Left ventricle myocardium inferior (tissue), 1 donor: Measurements from ENCODE around the gene ACADL. TPM values are rescaled to one million over a fixed set of nuclear protein-coding genes. Genes with fewer than 3 reads are reported as not detected.

ENCODE experiments used
- DNase-seq: peaks from one replicate; pipeline ENCODE4 v3.0.0-alpha.2; 2020
- H3K27ac ChIP-seq: fragments of 200-600 bp; replicated peaks from 2 replicates; pipeline ENCODE4 v1.8.0; 2021
- H3K27me3 ChIP-seq: fragments of 200-600 bp; 2 replicates; pipeline ENCODE4 v1.8.0; 2021; ENCODE audit warnings: low read depth
- H3K36me3 ChIP-seq: fragments of 200-600 bp; 2 replicates; pipeline ENCODE4 v1.8.0; 2021
- H3K4me1 ChIP-seq: fragments of 200-600 bp; 2 replicates; pipeline ENCODE4 v1.8.0; 2021
- H3K4me3 ChIP-seq: fragments of 200-600 bp; 2 replicates; pipeline ENCODE4 v1.8.0; 2021; ENCODE audit warnings: mild to moderate bottlenecking, moderate library complexity
- H3K9me3 ChIP-seq: fragments of 200-600 bp; replicated peaks from 2 replicates; pipeline ENCODE4 v1.8.0; 2021
- intact Hi-C: fragments of 100-400 bp; cut with micrococcal nuclease; formaldehyde crosslinking; loops from one replicate; pipeline ENCODE4 v1.11.0; 2022
- total RNA-seq: library from RNA; stranded (reverse); fragmentation: NEBNext Ultra II Directional; extraction: Animal tissue kit (Norgen Biotek cat#: 25700); gene quantifications from one replicate; pipeline ENCODE4 v1.2.1, GENCODE V29; 2021
- TF ChIP-seq, protein P1 (sequence below): fragments of 200-600 bp; IDR thresholded peaks from 2 replicates; pipeline ENCODE4 v1.8.0; 2021; ENCODE audit warnings: antibody characterized with exemption, mild to moderate bottlenecking, borderline replicate concordance
- donor health status: DM: no; HTN: yes; CAD: no; lungs with severe emphysema.

Gene ACADL
- total RNA-seq, 1 donor from 2014 or later: 1.3 TPM

GRCh38 chr2:210250622-210251021 lies 25.4 kb upstream of the ACADL start:
- intact Hi-C loops: no loop called here
- Histone ChIP-seq H3K27ac (no peak overlapping the region), H3K27me3 (no peaks in the 10 kb centered on the region), H3K9me3 (peaks cover 8% of the 10 kb centered on the region), H3K36me3 (no peaks in the 10 kb centered on the region), H3K4me1 (no peaks in the 10 kb centered on the region), H3K4me3 (no peak overlapping the region)
- no peak for DNase-seq
- TF ChIP-seq, protein P1, sequence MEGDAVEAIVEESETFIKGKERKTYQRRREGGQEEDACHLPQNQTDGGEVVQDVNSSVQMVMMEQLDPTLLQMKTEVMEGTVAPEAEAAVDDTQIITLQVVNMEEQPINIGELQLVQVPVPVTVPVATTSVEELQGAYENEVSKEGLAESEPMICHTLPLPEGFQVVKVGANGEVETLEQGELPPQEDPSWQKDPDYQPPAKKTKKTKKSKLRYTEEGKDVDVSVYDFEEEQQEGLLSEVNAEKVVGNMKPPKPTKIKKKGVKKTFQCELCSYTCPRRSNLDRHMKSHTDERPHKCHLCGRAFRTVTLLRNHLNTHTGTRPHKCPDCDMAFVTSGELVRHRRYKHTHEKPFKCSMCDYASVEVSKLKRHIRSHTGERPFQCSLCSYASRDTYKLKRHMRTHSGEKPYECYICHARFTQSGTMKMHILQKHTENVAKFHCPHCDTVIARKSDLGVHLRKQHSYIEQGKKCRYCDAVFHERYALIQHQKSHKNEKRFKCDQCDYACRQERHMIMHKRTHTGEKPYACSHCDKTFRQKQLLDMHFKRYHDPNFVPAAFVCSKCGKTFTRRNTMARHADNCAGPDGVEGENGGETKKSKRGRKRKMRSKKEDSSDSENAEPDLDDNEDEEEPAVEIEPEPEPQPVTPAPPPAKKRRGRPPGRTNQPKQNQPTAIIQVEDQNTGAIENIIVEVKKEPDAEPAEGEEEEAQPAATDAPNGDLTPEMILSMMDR: no peak

GRCh38 chr2:210233487-210233886 lies 8.2 kb upstream of the ACADL start:
- no peaks in the 10 kb centered on the region for H3K36me3 ChIP-seq
- H3K4me1 ChIP-seq: no peaks in the 10 kb centered on the region
- TF ChIP-seq, protein P1: no peak
- no peak for DNase-seq
- H3K27ac ChIP-seq: no peak overlapping the region
- H3K27me3 ChIP-seq: peaks cover 7% of the 10 kb centered on the region
- H3K4me3 ChIP-seq: no peak overlapping the region
- intact Hi-C loops: no loop called here
- H3K9me3 ChIP-seq: no peaks in the 10 kb centered on the region

- Histone ChIP-seq H3K36me3 (no peaks in the 10 kb centered on the region), H3K4me3 (no peak overlapping the region), H3K27ac (no peak overlapping the region), H3K4me1 (no peaks in the 10 kb centered on the region), H3K27me3 (peaks cover 21% of the 10 kb centered on the region), H3K9me3 (no peaks in the 10 kb centered on the region)
- intact Hi-C loops: no loop called here
- DNase-seq: no peak
- TF ChIP-seq, protein P1: no peak
Observed at GRCh38 chr2:210230984-210231383, 5.7 kb upstream of the ACADL start.

DNA sequence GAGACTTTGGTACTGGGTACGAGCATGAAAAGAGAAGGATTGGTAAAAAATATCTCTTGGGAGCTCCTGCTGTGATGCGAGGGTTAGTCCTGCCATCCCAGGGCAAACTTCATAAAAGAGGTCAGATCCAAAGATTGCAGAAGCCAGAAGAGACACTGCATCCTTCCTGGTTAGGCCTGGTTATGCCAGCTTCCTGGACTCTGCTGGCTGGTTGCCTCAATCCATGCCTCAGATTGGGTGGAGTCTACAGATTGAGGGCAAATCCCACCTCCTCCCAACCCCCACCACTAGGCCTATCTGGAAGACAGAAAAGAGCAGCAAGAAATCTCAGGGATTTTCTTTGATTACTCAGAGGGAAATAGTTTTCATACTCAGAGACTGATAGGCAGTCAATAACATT lies 5.3 kb upstream of the ACADL start:
- no peak overlapping the region for H3K27ac ChIP-seq
- no peaks in the 10 kb centered on the region for H3K9me3 ChIP-seq
- TF ChIP-seq, protein P1: no peak
- no peaks in the 10 kb centered on the region for H3K36me3 ChIP-seq
- DNase-seq: no peak
- H3K4me3 ChIP-seq: no peak overlapping the region
- intact Hi-C loops: no loop called here
- H3K27me3 ChIP-seq: peaks cover 26% of the 10 kb centered on the region
- H3K4me1 ChIP-seq: peaks cover 2% of the 10 kb centered on the region

GRCh38 chr2:210228586-210228985 lies 3.3 kb upstream of the ACADL start:
- no peak overlapping the region for H3K27ac ChIP-seq
- H3K9me3 ChIP-seq: no peaks in the 10 kb centered on the region
- TF ChIP-seq, protein P1: no peak
- H3K4me1 ChIP-seq: peaks cover 14% of the 10 kb centered on the region
- intact Hi-C loops: no loop called here
- peaks cover 43% of the 10 kb centered on the region for H3K27me3 ChIP-seq
- H3K36me3 ChIP-seq: no peaks in the 10 kb centered on the region
- H3K4me3 ChIP-seq: no peak overlapping the region
- DNase-seq: no peak
